Keratinocyte (primary cell): ENCODE results near the gene TPGS2.

Experiments
- CTCF ChIP-seq, 3 experiments: IDR thresholded peaks in 1 of 3; conservative IDR thresholded peaks in 1 of 3; optimal IDR thresholded peaks in 1 of 3; 2 replicates in 2 of 3; 3 replicates in 1 of 3; pipeline versions ENCODE3 to v1.5.1; 2011; ENCODE audit warnings: low read length in 3 of 3, mild to moderate bottlenecking in 3 of 3, moderate library complexity in 2 of 3, control low read depth in 1 of 3, inconsistent platforms in 1 of 3; ENCODE audit not compliant: insufficient read depth in 2 of 3; ENCODE audit errors: extremely low read depth in 1 of 3
- EZH2 ChIP-seq: IDR thresholded peaks from one replicate; pipeline ENCODE4 v1.6.1; 2012; ENCODE audit warnings: inconsistent platforms, mild to moderate bottlenecking, low read length, moderate library complexity

- no peak for TF ChIP-seq CTCF (optimal IDR thresholded peaks at IDR 0.05 in 1 of 3, IDR thresholded peaks at IDR 0.05 in 1 of 3, conservative IDR thresholded peaks at IDR 0.05 in 1 of 3; ENCODE audit: extremely low read depth in 1 of 3, insufficient read depth in 2 of 3, low read length in 3 of 3)
- TF ChIP-seq EZH2: no peak
Measured at GRCh38 chr18:36756242-36756641, 72.6 kb downstream of the TPGS2 start.
